Measurements from ENCODE around the gene SERPINA4.

GRCh38 chr14:94536836-94537235 lies 24.4 kb upstream of the SERPINA4 start:
- TF ChIP-seq EP300 (IDR thresholded peaks at IDR 0.05; ENCODE audit: low read depth), result no peak
- TF ChIP-seq, protein P1, sequence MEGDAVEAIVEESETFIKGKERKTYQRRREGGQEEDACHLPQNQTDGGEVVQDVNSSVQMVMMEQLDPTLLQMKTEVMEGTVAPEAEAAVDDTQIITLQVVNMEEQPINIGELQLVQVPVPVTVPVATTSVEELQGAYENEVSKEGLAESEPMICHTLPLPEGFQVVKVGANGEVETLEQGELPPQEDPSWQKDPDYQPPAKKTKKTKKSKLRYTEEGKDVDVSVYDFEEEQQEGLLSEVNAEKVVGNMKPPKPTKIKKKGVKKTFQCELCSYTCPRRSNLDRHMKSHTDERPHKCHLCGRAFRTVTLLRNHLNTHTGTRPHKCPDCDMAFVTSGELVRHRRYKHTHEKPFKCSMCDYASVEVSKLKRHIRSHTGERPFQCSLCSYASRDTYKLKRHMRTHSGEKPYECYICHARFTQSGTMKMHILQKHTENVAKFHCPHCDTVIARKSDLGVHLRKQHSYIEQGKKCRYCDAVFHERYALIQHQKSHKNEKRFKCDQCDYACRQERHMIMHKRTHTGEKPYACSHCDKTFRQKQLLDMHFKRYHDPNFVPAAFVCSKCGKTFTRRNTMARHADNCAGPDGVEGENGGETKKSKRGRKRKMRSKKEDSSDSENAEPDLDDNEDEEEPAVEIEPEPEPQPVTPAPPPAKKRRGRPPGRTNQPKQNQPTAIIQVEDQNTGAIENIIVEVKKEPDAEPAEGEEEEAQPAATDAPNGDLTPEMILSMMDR (IDR thresholded peaks at IDR 0.05), result no peak

Measured in transverse colon (tissue), 3 donors.